ENCODE results near the gene KLHL22.

KLHL22 gene

GRCh38 chr22:20530368-20531153 lies 35.0 kb upstream of the KLHL22 start:
- Mint-ChIP-seq H3K27ac (no peak overlapping the region), H3K4me1 (peaks cover 88% of the 10 kb centered on the region), H3K4me3 (no peak overlapping the region), H3K9me3 (no peaks in the 10 kb centered on the region), H3K27me3 (no peaks in the 10 kb centered on the region)
- ATAC-seq, result no peak
- no peak for DNase-seq

DNA sequence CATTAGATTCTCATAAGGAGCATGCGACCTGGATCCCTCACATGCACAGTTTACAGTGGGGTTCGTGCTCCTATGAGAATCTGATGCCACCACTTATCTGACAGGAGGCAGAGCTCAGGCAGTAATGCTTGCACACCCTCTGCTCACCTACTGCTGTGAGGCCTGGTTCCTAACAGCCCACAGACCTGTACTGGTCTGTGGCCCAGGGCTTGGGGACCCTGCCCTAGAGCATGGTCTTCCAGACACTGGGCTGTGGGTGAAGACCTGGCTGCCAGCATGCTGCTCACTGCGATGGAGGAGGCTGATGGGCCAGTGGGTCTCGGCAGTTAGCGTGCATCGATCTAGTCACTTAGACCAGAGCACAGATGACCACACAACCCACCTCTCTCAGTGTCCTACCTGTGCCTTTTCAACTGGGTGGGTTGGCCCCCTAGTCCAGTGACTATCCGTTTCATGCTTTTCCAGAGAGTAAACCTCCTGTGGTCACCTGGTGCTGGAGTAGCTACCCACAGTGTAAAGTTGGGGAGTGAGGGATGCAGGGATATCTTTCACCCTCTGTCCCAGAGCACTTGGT lies 32.9 kb upstream of the KLHL22 start:
- ATAC-seq, result no peak

DNA sequence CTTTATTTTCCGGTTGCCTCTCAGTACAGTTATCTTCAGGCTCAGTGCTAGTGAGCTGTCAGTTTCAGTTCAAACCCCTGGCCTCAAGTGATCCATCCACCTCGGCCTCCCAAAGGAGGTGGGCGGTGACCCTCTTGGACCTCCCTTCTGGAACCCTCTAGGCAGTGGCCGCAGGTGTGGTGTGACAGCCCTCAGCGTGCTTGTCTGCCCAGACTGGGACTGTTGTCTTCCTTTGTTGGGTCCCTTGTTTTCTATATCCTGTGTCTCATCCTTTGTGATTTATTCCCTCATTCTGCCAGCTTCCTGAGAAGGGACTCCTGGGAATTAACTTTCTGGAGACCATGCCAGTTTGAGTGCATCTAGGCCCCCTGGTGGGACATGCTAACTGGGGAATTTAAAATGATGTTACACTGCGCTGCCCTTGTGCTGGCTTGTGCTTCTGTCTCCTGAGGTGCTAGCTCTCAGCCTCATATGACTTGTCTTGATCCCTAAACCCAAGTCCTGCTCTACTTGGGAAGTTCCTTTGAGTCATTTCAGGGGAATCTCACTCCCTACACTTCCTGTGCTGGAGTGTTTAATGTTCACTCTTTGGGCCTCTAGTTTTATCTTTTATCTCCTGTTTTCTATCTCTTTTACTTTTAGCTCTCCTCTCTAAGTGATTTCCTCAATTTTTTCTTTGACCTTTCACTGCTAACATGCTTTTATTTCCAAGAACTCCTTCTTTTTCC lies 31.2 kb upstream of the KLHL22 start:
- Mint-ChIP-seq H3K27me3 (no peaks in the 10 kb centered on the region), H3K27ac (peak overlapping the region in 1 of 2 donors; percentile 3), H3K4me1 (peaks cover 80% of the 10 kb centered on the region), H3K9me3 (no peaks in the 10 kb centered on the region), H3K4me3 (peak overlapping the region in 1 of 2 donors; percentile 40)
- DNase-seq, result no peak
- no peak for ATAC-seq

More for the DNA sequence above, 32.9 kb upstream of the KLHL22 start:
- Mint-ChIP-seq H3K4me1 (peaks cover 80% of the 10 kb centered on the region), H3K27ac (no peak overlapping the region), H3K9me3 (no peaks in the 10 kb centered on the region), H3K27me3 (no peaks in the 10 kb centered on the region), H3K4me3 (no peak overlapping the region)
- no peak for DNase-seq

GRCh38 chr22:20526305-20526627 lies 30.7 kb upstream of the KLHL22 start:
- H3K27ac Mint-ChIP-seq, result no peak overlapping the region
- H3K9me3 Mint-ChIP-seq, result no peaks in the 10 kb centered on the region
- H3K27me3 Mint-ChIP-seq, result no peaks in the 10 kb centered on the region
- ATAC-seq (no peak), DNase-seq (no peak)
- H3K4me3 Mint-ChIP-seq, result no peak overlapping the region
- peaks cover 77% of the 10 kb centered on the region for H3K4me1 Mint-ChIP-seq

DNA sequence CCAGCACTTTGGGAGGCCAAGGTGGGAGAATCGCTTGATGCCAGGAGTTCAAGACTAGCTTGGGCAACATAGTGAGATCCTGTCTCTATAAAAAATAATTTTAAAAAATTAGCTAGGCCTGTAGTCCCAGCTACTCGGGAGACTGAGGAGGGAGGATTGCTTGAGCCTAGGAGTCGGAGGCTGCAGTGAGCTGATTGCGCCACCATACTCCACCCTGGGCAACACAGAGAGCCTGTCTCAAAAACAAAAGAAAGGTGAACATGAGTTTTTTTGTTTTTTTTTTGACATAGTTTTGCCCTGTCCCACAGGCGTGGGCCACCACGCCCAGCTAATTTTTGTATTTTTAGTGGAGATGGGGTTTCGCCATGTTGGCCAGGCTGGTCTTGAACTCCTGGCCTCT lies 29.5 kb upstream of the KLHL22 start:
- no peak for DNase-seq
- H3K27ac Mint-ChIP-seq, result peak overlapping the region in 1 of 2 donors; percentile 16
- H3K9me3 Mint-ChIP-seq, result no peaks in the 10 kb centered on the region
- no peak for ATAC-seq
- H3K27me3 Mint-ChIP-seq, result no peaks in the 10 kb centered on the region
- no peak overlapping the region for H3K4me3 Mint-ChIP-seq
- H3K4me1 Mint-ChIP-seq, result peaks cover 73% of the 10 kb centered on the region

DNA sequence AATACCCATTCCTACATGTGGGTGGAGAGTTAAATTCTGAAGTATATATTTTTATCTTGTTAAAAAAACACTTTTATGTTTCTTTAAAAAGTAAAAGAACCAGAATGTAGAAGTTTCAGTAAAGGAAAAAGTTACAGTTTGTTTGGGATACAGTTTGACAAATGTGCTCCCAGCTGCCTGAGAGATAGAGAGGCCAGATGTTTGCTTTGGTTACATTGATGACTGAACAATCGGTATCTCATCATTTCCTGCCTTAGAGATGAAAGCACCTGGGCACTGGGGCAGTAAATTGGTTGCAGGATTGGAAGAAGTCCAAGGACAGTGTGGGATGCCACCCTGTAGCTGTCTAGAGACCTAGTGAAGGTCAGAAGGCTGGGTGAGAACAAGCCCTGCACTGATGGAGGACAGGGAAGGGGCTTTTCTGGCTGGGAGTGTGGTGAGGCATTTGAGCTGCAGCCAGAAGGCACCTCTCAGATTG lies 28.4 kb upstream of the KLHL22 start:
- Mint-ChIP-seq H3K4me1 (peaks cover 80% of the 10 kb centered on the region), H3K27me3 (no peaks in the 10 kb centered on the region), H3K4me3 (peak overlapping the region; percentile 59 to 72), H3K27ac (peak overlapping the region; percentile 43 to 89), H3K9me3 (no peaks in the 10 kb centered on the region)
- DNase-seq (peak in 1 of 2 donors; percentile 53), ATAC-seq (peak; percentile 79)

DNA sequence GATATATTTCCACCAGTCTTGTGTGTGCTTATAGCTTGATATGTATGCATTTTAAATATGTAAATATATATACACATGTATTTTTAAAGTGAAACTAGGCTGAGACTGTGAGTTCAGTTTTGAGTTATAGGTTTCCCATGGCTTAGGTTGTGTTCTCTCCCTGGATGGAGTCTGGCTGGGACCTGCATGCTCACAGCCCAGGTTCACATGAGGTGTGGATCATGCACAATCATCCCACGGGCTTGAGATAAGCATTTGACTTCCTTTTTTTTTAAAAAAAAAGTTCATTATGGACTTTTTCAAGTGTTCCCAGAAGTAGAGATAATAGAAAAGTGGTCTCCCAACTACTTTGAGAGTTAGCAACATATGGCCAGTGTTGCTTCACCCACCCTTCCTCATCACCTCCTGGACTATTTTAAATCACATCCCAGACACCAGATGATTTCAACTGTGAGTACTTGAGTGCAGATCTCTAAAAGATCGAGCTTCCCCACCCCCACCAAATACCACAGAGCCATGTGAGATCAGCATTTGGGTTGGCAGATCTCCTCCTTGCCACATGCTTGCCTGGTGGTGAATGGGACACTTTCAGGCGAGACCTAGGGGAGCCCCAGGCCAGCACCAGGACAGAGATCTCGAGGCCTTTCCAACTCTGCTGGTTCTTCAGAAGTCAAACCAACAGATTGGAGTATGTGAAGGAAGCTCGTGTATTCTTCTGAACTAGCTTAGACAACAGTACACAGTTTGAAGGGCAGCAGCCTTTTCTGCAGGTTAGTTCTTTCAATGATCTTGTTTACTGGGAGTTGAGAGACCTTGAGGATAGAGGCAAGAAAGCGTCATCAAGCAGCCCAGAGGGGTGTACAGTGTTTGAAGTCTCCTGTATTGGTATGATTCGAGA lies 27.7 kb upstream of the KLHL22 start:
- ATAC-seq, result peak; percentile 63
- H3K27ac Mint-ChIP-seq, result peak overlapping the region; percentile 81 to 85
- DNase-seq, result peak in 1 of 2 donors; percentile 47
- H3K4me1 Mint-ChIP-seq, result peaks cover 82% of the 10 kb centered on the region
- no peaks in the 10 kb centered on the region for H3K27me3 Mint-ChIP-seq
- H3K4me3 Mint-ChIP-seq, result peak overlapping the region; percentile 32 to 61
- no peaks in the 10 kb centered on the region for H3K9me3 Mint-ChIP-seq

DNA sequence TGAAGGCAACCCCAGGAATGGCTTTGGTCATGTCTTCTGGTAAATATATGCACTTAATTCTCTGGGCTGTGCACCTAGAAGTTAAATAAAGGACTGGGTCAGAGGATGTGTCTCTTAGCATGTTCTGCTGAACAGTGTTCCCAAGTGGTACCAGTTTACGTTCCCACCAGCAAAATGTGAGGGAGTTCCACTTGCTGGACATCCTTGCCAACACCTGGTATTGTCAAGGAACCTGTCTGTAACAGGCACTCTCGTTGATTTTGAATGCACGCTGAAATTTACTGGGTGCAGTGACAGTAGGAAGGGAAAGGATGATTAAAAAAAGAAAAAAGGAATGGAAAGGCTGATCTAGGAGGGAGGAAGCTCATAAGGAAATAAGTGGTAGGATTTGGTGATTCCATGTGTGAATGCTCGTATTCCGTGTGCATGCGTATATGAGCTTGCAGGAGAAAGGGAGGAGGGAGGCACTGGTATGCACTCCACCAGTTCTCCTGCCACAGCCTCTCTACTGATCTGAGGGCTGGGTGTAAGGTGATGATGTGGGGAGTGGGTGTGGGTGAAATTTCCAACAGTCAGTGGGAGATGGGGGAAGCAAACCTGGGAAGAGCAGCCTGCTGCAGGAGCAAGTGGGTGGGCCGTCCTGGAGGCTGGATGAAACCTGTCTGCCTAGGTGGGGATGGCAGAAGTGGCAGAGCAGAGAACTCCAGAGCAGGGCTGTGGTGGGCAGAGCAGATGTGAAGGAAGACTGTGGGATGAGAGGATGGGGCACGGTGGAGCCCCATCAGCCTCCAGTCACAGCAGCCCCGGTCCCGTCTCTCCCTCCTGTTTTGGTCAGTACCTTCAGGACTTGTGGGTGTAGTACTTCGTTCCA lies 26.8 kb upstream of the KLHL22 start:
- no peak for ATAC-seq
- Mint-ChIP-seq H3K4me1 (peaks cover 82% of the 10 kb centered on the region), H3K27ac (peak overlapping the region; percentile 22 to 64), H3K4me3 (peak overlapping the region; percentile 4 to 41), H3K27me3 (no peaks in the 10 kb centered on the region), H3K9me3 (no peaks in the 10 kb centered on the region)
- DNase-seq, result no peak

- DNase-seq (peak in 1 of 2 donors; percentile 29), ATAC-seq (peak; percentile 71)
- H3K9me3 Mint-ChIP-seq, result no peaks in the 10 kb centered on the region
- H3K4me1 Mint-ChIP-seq, result peaks cover 82% of the 10 kb centered on the region
- peak overlapping the region; percentile 75 to 86 for H3K27ac Mint-ChIP-seq
- peak overlapping the region; percentile 23 to 71 for H3K4me3 Mint-ChIP-seq
- no peaks in the 10 kb centered on the region for H3K27me3 Mint-ChIP-seq
These were observed 24.5 kb upstream of the KLHL22 start for GRCh38 chr22:20520093-20520511.

DNA sequence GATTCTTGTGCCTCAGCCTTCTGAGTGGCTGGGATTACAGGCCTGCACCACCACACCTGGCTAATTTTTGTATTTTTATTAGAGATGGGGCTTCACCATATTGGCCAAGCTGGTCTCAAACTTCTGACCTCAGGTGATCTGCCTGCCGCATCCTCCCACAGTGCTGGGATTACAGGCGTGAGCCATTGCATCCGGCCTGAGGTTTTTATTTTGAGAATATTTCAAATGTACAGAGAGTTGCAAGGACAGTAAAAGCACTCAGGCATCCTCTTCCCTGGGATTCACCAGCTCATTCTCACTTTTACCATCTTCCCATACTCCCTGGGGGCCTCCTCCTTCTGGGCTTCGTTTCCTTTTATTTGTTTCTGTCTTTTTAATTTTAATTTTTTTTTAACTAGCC lies 24.0 kb upstream of the KLHL22 start:
- ATAC-seq (no peak), DNase-seq (no peak)
- H3K27ac Mint-ChIP-seq, result peak overlapping the region; percentile 9 to 79
- peaks cover 85% of the 10 kb centered on the region for H3K4me1 Mint-ChIP-seq
- peak overlapping the region; percentile 23 to 71 for H3K4me3 Mint-ChIP-seq
- no peaks in the 10 kb centered on the region for H3K27me3 Mint-ChIP-seq
- H3K9me3 Mint-ChIP-seq, result no peaks in the 10 kb centered on the region

- Mint-ChIP-seq H3K4me3 (no peak overlapping the region), H3K27ac (peak overlapping the region in 1 of 2 donors; percentile 28), H3K27me3 (no peaks in the 10 kb centered on the region), H3K4me1 (peaks cover 85% of the 10 kb centered on the region), H3K9me3 (no peaks in the 10 kb centered on the region)
- no peak for ATAC-seq
- DNase-seq, result no peak
These were observed 22.4 kb upstream of the KLHL22 start for GRCh38 chr22:20517841-20518592.

DNA sequence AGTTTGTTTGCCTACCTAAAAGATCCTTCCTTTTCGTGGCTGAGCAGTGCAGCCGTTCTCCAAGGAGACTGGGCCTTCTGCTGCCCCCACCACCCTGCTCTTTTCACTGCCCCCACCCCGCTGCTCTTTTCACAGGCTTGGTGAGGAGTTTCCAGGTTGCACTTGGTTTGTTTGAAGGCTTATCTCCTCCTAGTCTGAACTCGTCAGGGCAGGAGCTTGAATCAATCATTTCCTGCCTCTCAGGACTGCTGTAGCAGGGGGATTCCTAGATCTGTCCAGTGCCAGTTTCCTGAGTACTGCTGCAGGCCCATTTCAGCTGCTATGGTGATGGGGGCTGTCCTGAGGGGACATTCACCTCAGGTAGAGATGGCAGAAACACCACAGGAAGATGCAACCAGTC lies 21.8 kb upstream of the KLHL22 start:
- H3K9me3 Mint-ChIP-seq, result no peaks in the 10 kb centered on the region
- H3K27ac Mint-ChIP-seq, result peak overlapping the region; percentile 74 to 87

GRCh38 chr22:20516399-20516798 lies 20.8 kb upstream of the KLHL22 start:
- Mint-ChIP-seq H3K4me3 (no peak overlapping the region), H3K4me1 (peaks cover 86% of the 10 kb centered on the region)

More for the DNA sequence above, 21.8 kb upstream of the KLHL22 start:
- Mint-ChIP-seq H3K4me1 (peaks cover 84% of the 10 kb centered on the region), H3K27me3 (no peaks in the 10 kb centered on the region), H3K4me3 (peak overlapping the region; percentile 47 to 59)
- ATAC-seq (peak; percentile 71), DNase-seq (no peak)

More at GRCh38 chr22:20516399-20516798, 20.8 kb upstream of the KLHL22 start:
- no peak for DNase-seq
- no peaks in the 10 kb centered on the region for H3K27me3 Mint-ChIP-seq
- H3K9me3 Mint-ChIP-seq, result no peaks in the 10 kb centered on the region
- no peak for ATAC-seq
- H3K27ac Mint-ChIP-seq, result peak overlapping the region in 1 of 2 donors; percentile 63
